NB4 (cell line): ENCODE results near the gene SETD1B.

Experiments used
- CTCF ChIP-seq: IDR thresholded peaks from one replicate; pipeline ENCODE4 v1.5.1; 2012; ENCODE audit warnings: low read depth, low read length
- POLR2A ChIP-seq: IDR thresholded peaks from 2 replicates; pipeline ENCODE4 v1.6.1; 2011; ENCODE audit warnings: mild to moderate bottlenecking; ENCODE audit not compliant: insufficient read length; ENCODE audit errors: extremely low read depth
- TF ChIP-seq, protein P1 (sequence below): IDR thresholded peaks from 2 replicates; pipeline ENCODE4 v1.6.1; 2011; ENCODE audit warnings: low read depth, low read length

- TF ChIP-seq CTCF (no peak), POLR2A (no peak)
- TF ChIP-seq, protein P1, sequence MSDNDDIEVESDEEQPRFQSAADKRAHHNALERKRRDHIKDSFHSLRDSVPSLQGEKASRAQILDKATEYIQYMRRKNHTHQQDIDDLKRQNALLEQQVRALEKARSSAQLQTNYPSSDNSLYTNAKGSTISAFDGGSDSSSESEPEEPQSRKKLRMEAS = no peak
These were observed 21.3 kb downstream of the SETD1B start for GRCh38 chr12:121825041-121825523.
